B cell (primary cell): Measurements from ENCODE around the gene GNB1. TPM values are rescaled to one million over a fixed set of nuclear protein-coding genes. Genes with fewer than 3 reads are reported as not detected.

Experiments
- ATAC-seq: fragments of 200-7000 bp; cut with Tn5 transposase; one replicate; pipeline ENCODE4 v1.10.0; 2021; ENCODE audit warnings: low read depth, mild to moderate bottlenecking, moderate number of reproducible peaks, moderate library complexity
- CTCF ChIA-PET: fragments of 350-600 bp; sonication (Branson Sonifier 250); formaldehyde crosslinking; loops from one replicate; lab custom pipeline; 2021; ENCODE audit warnings: antibody characterized with exemption, inconsistent platforms; lab: Charles Lee
- POLR2A ChIA-PET: fragments of 350-600 bp; sonication (Branson Sonifier 250); formaldehyde crosslinking; loops from one replicate; lab custom pipeline; 2021; ENCODE audit warnings: antibody characterized with exemption; lab: Charles Lee
- DNase-seq: peaks from one replicate; pipeline ENCODE4 v3.0.0; 2013
- H2AFZ ChIP-seq: 2 replicates; pipeline ENCODE4 v1.6.1; 2012; ENCODE audit warnings: mild to moderate bottlenecking, low read depth, low read length; ENCODE audit not compliant: insufficient read depth, poor library complexity, severe bottlenecking
- H3K27ac ChIP-seq, 2 donors: 1 replicate in 1 of 2; 2 replicates in 1 of 2; pipeline ENCODE4 v1.5.1; 2012 to 2013; ENCODE audit warnings: low read length in 2 of 2, mild to moderate bottlenecking in 2 of 2, moderate library complexity in 1 of 2
- H3K27me3 ChIP-seq, 4 experiments: fragments of 200-600 bp in 1 of 4; sonication (generic) in 1 of 4; replicated peaks in 1 of 4; 1 replicate in 2 of 4; 2 replicates in 2 of 4; pipeline versions ENCODE4 v1.6.1 to v1.7.0; 2013 to 2016; ENCODE audit warnings: low read length in 3 of 4, mild to moderate bottlenecking in 2 of 4, mixed read lengths in 1 of 4, moderate library complexity in 1 of 4; ENCODE audit not compliant: insufficient read depth in 4 of 4, control insufficient read depth in 3 of 4; ENCODE audit errors: control extremely low read depth in 1 of 4
- H3K36me3 ChIP-seq, 2 experiments: replicated peaks in 1 of 2; 1 replicate in 1 of 2; 2 replicates in 1 of 2; pipeline versions ENCODE4 v1.6.1 to v1.7.1; 2013; ENCODE audit warnings: low read length in 1 of 2; ENCODE audit not compliant: insufficient read depth in 2 of 2, control insufficient read depth in 1 of 2; ENCODE audit errors: control extremely low read depth in 1 of 2, extremely low read depth in 1 of 2
- H3K4me1 ChIP-seq, 2 donors: fragments of 200-600 bp in 1 of 2; sonication (generic) in 1 of 2; 1 replicate in 1 of 2; 2 replicates in 1 of 2; pipeline versions ENCODE4 v1.5.1 to v1.6.1; 2013 to 2017; ENCODE audit warnings: low read length in 2 of 2; ENCODE audit not compliant: control insufficient read depth in 2 of 2, insufficient read depth in 2 of 2
- H3K4me2 ChIP-seq: replicated peaks from 2 replicates; pipeline ENCODE3; 2012; ENCODE audit warnings: mild to moderate bottlenecking, low read depth, low read length; ENCODE audit not compliant: poor library complexity, severe bottlenecking
- H3K4me3 ChIP-seq, 5 experiments: fragments of 200-600 bp in 1 of 5; sonication (generic) in 1 of 5; 1 replicate in 3 of 5; 2 replicates in 2 of 5; pipeline versions ENCODE4 v1.5.1 to v1.7.0; 2011 to 2016; ENCODE audit warnings: low read length in 4 of 5, mild to moderate bottlenecking in 4 of 5, low read depth in 2 of 5, control low read depth in 1 of 5, moderate library complexity in 1 of 5; ENCODE audit not compliant: insufficient read depth in 1 of 5; ENCODE audit errors: control extremely low read depth in 1 of 5, extremely low read depth in 1 of 5
- H3K79me2 ChIP-seq: fragments of 200-600 bp; sonication (generic); one replicate; pipeline ENCODE4 v1.6.0; 2016; ENCODE audit warnings: low read length; ENCODE audit not compliant: control insufficient read depth, insufficient read depth
- H3K9ac ChIP-seq: fragments of 200-600 bp; sonication (generic); 2 replicates; pipeline ENCODE4 v1.6.1; 2017; ENCODE audit warnings: mild to moderate bottlenecking, low read length, moderate library complexity
- H3K9me3 ChIP-seq, 3 donors: one replicate each; pipeline versions ENCODE4 v1.6.1 to v1.7.1; 2013; ENCODE audit warnings: low read length in 2 of 3; ENCODE audit not compliant: control insufficient read depth in 2 of 3, insufficient read depth in 1 of 3; ENCODE audit errors: control extremely low read depth in 1 of 3
- H4K20me1 ChIP-seq: 2 replicates; pipeline ENCODE4 v1.6.0; 2012; ENCODE audit warnings: mild to moderate bottlenecking, low read length; ENCODE audit not compliant: insufficient read depth, control insufficient read depth, poor library complexity, severe bottlenecking
- H3K27ac Mint-ChIP-seq: one replicate; pipeline ENCODE4 v1.8.0; 2021; ENCODE audit warnings: mixed read lengths
- H3K27me3 Mint-ChIP-seq: one replicate; pipeline ENCODE4 v1.8.0; 2021; ENCODE audit warnings: mixed read lengths
- H3K4me1 Mint-ChIP-seq: one replicate; pipeline ENCODE4 v1.8.0; 2021; ENCODE audit warnings: mixed read lengths
- H3K4me3 Mint-ChIP-seq: one replicate; pipeline ENCODE4 v1.8.0; 2021; ENCODE audit warnings: mixed read lengths
- H3K9me3 Mint-ChIP-seq: one replicate; pipeline ENCODE4 v1.8.0; 2022; ENCODE audit warnings: mixed read lengths; ENCODE audit not compliant: insufficient read depth
- EZH2 ChIP-seq: IDR thresholded peaks from 2 replicates; pipeline ENCODE4 v1.6.1; 2012; ENCODE audit warnings: borderline replicate concordance, low read depth, mild to moderate bottlenecking, moderate library complexity, low read length; ENCODE audit not compliant: insufficient read depth, poor library complexity, severe bottlenecking
- WGBS: methylation state at CpG from one replicate; pipeline ENCODE4 v1.1.5; 2013; ENCODE audit warnings: missing lambda C conversion rate; ENCODE audit not compliant: insufficient coverage; 5-methylcytosine and 5-hydroxymethylcytosine counted together
- intact Hi-C: fragments of 100-400 bp; cut with micrococcal nuclease; formaldehyde crosslinking; loops from one replicate; pipeline ENCODE4 v1.10.0; 2022
- polyA plus RNA-seq: library from polyadenylated mRNA; depleted of rRNA; stranded (reverse); fragments of >200 nt; gene quantifications from 2 replicates; pipeline ENCODE4 v1.2.3, GENCODE V29; 2012
- total RNA-seq, 2 donors: library from RNA; stranded (reverse); fragments of 120-200 nt in 1 of 2; gene quantifications; 1 replicate in 1 of 2; 2 replicates in 1 of 2; pipeline versions ENCODE4 v1.2.3 to v1.2.4, GENCODE V29; 2013 to 2022
- TF ChIP-seq, protein P1 (sequence below): fragments of 200-600 bp; IDR thresholded peaks from one replicate; pipeline ENCODE4 v1.8.0; 2022; ENCODE audit warnings: antibody characterized with exemption, mild to moderate bottlenecking

Gene GNB1
- total and polyA plus RNA-seq, 2 donors (not counting 1 experiment from before 2014, with no cell fraction given), result 249 to 269 TPM

DNA sequence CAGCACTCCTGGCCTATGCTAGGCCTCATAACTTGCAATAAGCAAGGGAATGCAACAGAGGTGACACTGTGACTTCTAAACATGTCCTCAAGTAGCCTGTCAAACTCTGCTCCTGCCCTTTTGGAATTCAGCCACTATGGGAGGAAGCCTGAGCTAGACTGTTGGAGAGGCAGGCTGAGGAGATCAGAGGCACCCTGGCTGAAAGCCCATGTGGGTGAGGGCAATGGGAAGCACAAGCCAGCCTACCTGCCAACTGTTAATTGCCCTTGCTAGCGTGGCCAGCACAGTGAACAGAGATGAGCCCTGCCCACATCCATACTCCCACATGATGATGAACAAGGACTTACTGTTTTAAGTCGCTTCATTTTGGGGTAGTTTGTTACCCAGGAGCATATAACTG, 17.7 kb downstream of the GNB1 start:
- H3K4me1 Mint-ChIP-seq, result peaks cover 76% of the 10 kb centered on the region
- Histone ChIP-seq H3K4me1 (peaks cover 51 to 74% of the 10 kb centered on the region in 2 donors), H3K27ac (no peak overlapping the region), H2AFZ (no peak overlapping the region), H3K4me3 (no peak overlapping the region), H3K27me3 (no peaks in the 10 kb centered on the region), H3K4me2 (no peak overlapping the region), H3K36me3 (peaks cover 2 to 37% of the 10 kb centered on the region in 2 experiments), H4K20me1 (peaks cover 93% of the 10 kb centered on the region), H3K9me3 (no peaks in the 10 kb centered on the region), H3K9ac (no peak overlapping the region), H3K79me2 (peaks cover 99% of the 10 kb centered on the region)
- H3K9me3 Mint-ChIP-seq, result no peaks in the 10 kb centered on the region
- no CpG with 5 or more reads among the region's 2 CpGs for WGBS
- intact Hi-C loops, result no loop called here
- DNase-seq (no peak), ATAC-seq (no peak)
- no peaks in the 10 kb centered on the region for H3K27me3 Mint-ChIP-seq
- ChIA-PET CTCF (no interaction called here), POLR2A (no interaction called here)
- H3K4me3 Mint-ChIP-seq, result no peak overlapping the region
- peak overlapping the region; percentile 76 for H3K27ac Mint-ChIP-seq
- TF ChIP-seq EZH2, result no peak
- TF ChIP-seq, protein P1, sequence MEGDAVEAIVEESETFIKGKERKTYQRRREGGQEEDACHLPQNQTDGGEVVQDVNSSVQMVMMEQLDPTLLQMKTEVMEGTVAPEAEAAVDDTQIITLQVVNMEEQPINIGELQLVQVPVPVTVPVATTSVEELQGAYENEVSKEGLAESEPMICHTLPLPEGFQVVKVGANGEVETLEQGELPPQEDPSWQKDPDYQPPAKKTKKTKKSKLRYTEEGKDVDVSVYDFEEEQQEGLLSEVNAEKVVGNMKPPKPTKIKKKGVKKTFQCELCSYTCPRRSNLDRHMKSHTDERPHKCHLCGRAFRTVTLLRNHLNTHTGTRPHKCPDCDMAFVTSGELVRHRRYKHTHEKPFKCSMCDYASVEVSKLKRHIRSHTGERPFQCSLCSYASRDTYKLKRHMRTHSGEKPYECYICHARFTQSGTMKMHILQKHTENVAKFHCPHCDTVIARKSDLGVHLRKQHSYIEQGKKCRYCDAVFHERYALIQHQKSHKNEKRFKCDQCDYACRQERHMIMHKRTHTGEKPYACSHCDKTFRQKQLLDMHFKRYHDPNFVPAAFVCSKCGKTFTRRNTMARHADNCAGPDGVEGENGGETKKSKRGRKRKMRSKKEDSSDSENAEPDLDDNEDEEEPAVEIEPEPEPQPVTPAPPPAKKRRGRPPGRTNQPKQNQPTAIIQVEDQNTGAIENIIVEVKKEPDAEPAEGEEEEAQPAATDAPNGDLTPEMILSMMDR, result no peak

DNA sequence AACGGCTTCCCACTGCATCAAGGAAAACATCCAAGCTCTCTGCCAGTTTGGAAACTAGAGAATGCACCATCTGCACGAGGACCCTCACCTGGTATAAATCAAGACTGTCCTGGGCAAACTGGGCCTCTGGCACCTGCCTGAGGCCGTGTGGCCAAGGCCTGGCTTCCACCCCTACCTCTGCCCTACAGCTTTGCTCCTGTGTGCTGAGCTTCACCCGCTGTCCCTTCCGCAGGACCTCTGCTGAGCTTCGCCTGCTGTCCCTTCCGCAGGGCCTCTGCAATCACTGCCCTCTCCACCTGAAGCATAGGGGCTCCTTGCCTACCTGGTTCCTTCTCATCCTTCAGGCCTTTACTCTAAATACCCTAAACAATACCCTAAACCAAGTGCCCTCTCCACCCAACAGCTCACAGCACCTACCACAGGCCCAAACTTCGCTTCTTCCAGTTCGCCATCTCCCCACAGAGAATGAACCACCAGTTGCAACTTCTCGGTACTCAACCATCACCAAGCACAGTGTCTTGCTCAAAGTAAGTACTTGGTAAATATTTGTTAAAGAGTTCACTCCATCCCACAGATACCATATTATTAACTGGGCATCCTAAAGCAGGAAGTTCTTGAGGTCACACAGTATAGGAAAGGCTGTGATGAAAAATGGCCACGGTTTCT, 18.4 kb downstream of the GNB1 start:
- no peaks in the 10 kb centered on the region for H3K9me3 Mint-ChIP-seq
- no peaks in the 10 kb centered on the region for H3K27me3 Mint-ChIP-seq
- WGBS, result 85% methylated on average over 9 of the region's 11 CpGs
- intact Hi-C loops, result no loop called here
- no peak for ATAC-seq
- no peak overlapping the region for H2AFZ ChIP-seq
- no peaks in the 10 kb centered on the region for H3K9me3 ChIP-seq
- peak overlapping the region; percentile 3 for H3K4me2 ChIP-seq
- ChIA-PET POLR2A (no interaction called here), CTCF (interaction anchor here (0.8 to 1.1 kb wide), 2 partner anchors 33 to 74 kb away, joined by 3 read pairs; no protein-coding TSS in a partner anchor)
- H3K4me3 Mint-ChIP-seq, result peak overlapping the region; percentile 4
- H3K4me1 Mint-ChIP-seq, result peaks cover 73% of the 10 kb centered on the region
- no peak for DNase-seq
- peaks cover 45 to 71% of the 10 kb centered on the region in 2 donors for H3K4me1 ChIP-seq
- H3K27ac Mint-ChIP-seq, result peak overlapping the region; percentile 76
- H4K20me1 ChIP-seq, result peaks cover 93% of the 10 kb centered on the region
- TF ChIP-seq, protein P1, result no peak
- TF ChIP-seq EZH2, result no peak
- peaks cover 2 to 37% of the 10 kb centered on the region in 2 experiments for H3K36me3 ChIP-seq
- peak overlapping the region in 1 of 2 donors; percentile 57 for H3K27ac ChIP-seq
- no peak overlapping the region for H3K9ac ChIP-seq
- H3K27me3 ChIP-seq, result no peaks in the 10 kb centered on the region
- H3K79me2 ChIP-seq, result peaks cover 99% of the 10 kb centered on the region
- H3K4me3 ChIP-seq, result no peak overlapping the region
